KMS-11 (cell line): Measurements from ENCODE around the gene EEF1AKMT3.

Experiments used
- H2AFZ ChIP-seq: fragments of 200-600 bp; sonication (generic); 2 replicates; pipeline ENCODE4 v1.6.1; 2016; ENCODE audit warnings: antibody characterized with exemption, mixed run types, low read depth
- H3K27ac ChIP-seq: fragments of 200-600 bp; sonication (generic); 2 replicates; pipeline ENCODE4 v1.6.1; 2016; ENCODE audit warnings: mild to moderate bottlenecking, mixed run types
- H3K27me3 ChIP-seq: fragments of 200-600 bp; sonication (generic); 2 replicates; pipeline ENCODE4 v1.6.1; 2017; ENCODE audit warnings: mild to moderate bottlenecking, low read depth, mixed run types, moderate library complexity; ENCODE audit not compliant: insufficient read depth
- H3K36me3 ChIP-seq: fragments of 200-600 bp; sonication (generic); 2 replicates; pipeline ENCODE4 v1.6.1; 2017; ENCODE audit warnings: mild to moderate bottlenecking, mixed run types; ENCODE audit not compliant: insufficient read depth
- H3K4me1 ChIP-seq: fragments of 200-600 bp; sonication (generic); 2 replicates; pipeline ENCODE4 v1.6.1; 2016; ENCODE audit warnings: mild to moderate bottlenecking, low read depth, mixed run types; ENCODE audit not compliant: poor library complexity, severe bottlenecking
- H3K4me2 ChIP-seq: fragments of 200-600 bp; sonication (generic); 2 replicates; pipeline ENCODE4 v1.7.0; 2016; ENCODE audit warnings: mild to moderate bottlenecking, mixed run types
- H3K4me3 ChIP-seq: fragments of 200-600 bp; sonication (generic); IDR thresholded peaks from 2 replicates; pipeline ENCODE4 v1.6.1; 2017; ENCODE audit warnings: low read depth, low read length, mixed read lengths; ENCODE audit not compliant: insufficient read depth
- H3K79me2 ChIP-seq: fragments of 200-600 bp; sonication (generic); 2 replicates; pipeline ENCODE4 v1.6.1; 2016; ENCODE audit warnings: low read depth, mixed run types; ENCODE audit not compliant: insufficient read depth
- H3K9ac ChIP-seq: fragments of 200-600 bp; sonication (generic); 2 replicates; pipeline ENCODE4 v1.6.1; 2016; ENCODE audit warnings: mild to moderate bottlenecking, mixed run types
- H4K20me1 ChIP-seq: fragments of 200-600 bp; sonication (generic); 2 replicates; pipeline ENCODE4 v1.6.1; 2016; ENCODE audit warnings: mild to moderate bottlenecking, mixed run types; ENCODE audit not compliant: insufficient read depth
- TF ChIP-seq, protein P1 (sequence below): fragments of 200-600 bp; sonication (generic); conservative IDR thresholded peaks from 2 replicates; pipeline ENCODE4 v1.6.1; 2017; ENCODE audit warnings: low read depth, mild to moderate bottlenecking, antibody characterized with exemption, low read length, moderate library complexity, mixed read lengths

EEF1AKMT3 gene

DNA sequence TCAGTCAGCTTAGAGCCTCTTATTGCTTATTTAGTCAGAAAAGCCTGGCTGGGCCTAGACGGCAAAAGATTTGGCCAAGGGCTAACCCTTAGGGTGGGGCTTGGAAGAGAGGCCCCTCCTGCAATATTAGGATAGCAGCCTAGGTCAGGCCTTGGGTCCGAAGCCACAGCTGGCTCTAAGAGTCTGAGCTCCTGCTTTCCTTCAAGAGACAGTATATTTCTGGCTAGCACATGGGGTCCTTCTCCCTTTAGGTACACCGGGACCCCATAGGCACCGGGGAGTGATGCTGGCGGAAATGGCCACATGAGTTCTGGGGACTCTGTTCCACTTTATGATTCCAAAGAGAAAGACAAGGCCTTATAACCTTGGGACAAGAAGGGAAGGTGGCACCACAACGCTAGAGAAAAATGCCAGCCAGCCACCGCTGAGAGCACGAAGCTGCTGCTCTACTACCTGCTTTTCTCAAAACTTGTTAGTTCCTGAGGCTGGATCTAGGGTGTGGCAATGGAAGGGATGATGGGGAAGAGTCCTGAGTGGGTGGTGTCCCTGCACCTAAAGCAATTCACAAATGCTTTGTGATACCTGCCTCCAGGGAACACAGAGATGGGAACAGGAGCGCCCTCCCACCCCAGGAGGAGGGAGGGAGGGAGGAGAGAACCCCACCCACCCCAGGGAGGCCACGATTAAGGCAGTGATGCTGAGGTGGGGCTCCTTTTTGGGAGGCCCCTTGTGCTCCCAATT, 49.2 kb downstream of the EEF1AKMT3 start:
- Histone ChIP-seq H3K79me2 (no peaks in the 10 kb centered on the region), H3K9ac (no peak overlapping the region), H4K20me1 (no peaks in the 10 kb centered on the region), H3K27ac (no peak overlapping the region), H2AFZ (no peak overlapping the region), H3K36me3 (peaks cover 3% of the 10 kb centered on the region; the same call in 1 of the 2 replicates), H3K27me3 (no peaks in the 10 kb centered on the region), H3K4me2 (no peak overlapping the region), H3K4me1 (no peaks in the 10 kb centered on the region), H3K4me3 (no peak overlapping the region)
- TF ChIP-seq, protein P1, sequence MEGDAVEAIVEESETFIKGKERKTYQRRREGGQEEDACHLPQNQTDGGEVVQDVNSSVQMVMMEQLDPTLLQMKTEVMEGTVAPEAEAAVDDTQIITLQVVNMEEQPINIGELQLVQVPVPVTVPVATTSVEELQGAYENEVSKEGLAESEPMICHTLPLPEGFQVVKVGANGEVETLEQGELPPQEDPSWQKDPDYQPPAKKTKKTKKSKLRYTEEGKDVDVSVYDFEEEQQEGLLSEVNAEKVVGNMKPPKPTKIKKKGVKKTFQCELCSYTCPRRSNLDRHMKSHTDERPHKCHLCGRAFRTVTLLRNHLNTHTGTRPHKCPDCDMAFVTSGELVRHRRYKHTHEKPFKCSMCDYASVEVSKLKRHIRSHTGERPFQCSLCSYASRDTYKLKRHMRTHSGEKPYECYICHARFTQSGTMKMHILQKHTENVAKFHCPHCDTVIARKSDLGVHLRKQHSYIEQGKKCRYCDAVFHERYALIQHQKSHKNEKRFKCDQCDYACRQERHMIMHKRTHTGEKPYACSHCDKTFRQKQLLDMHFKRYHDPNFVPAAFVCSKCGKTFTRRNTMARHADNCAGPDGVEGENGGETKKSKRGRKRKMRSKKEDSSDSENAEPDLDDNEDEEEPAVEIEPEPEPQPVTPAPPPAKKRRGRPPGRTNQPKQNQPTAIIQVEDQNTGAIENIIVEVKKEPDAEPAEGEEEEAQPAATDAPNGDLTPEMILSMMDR: no peak

- H3K27me3 ChIP-seq: no peaks in the 10 kb centered on the region
- no peak overlapping the region for H3K27ac ChIP-seq
- no peak overlapping the region for H2AFZ ChIP-seq
- no peaks in the 10 kb centered on the region for H3K4me1 ChIP-seq
- H3K79me2 ChIP-seq: no peaks in the 10 kb centered on the region
- no peaks in the 10 kb centered on the region for H4K20me1 ChIP-seq
- TF ChIP-seq, protein P1: no peak
- H3K4me3 ChIP-seq: no peak overlapping the region
- H3K9ac ChIP-seq: no peak overlapping the region
- peaks cover 12% of the 10 kb centered on the region; the same call in 1 of the 2 replicates for H3K36me3 ChIP-seq
- no peak overlapping the region for H3K4me2 ChIP-seq
Measured at GRCh38 chr12:57822392-57823130, 50.1 kb downstream of the EEF1AKMT3 start.

DNA sequence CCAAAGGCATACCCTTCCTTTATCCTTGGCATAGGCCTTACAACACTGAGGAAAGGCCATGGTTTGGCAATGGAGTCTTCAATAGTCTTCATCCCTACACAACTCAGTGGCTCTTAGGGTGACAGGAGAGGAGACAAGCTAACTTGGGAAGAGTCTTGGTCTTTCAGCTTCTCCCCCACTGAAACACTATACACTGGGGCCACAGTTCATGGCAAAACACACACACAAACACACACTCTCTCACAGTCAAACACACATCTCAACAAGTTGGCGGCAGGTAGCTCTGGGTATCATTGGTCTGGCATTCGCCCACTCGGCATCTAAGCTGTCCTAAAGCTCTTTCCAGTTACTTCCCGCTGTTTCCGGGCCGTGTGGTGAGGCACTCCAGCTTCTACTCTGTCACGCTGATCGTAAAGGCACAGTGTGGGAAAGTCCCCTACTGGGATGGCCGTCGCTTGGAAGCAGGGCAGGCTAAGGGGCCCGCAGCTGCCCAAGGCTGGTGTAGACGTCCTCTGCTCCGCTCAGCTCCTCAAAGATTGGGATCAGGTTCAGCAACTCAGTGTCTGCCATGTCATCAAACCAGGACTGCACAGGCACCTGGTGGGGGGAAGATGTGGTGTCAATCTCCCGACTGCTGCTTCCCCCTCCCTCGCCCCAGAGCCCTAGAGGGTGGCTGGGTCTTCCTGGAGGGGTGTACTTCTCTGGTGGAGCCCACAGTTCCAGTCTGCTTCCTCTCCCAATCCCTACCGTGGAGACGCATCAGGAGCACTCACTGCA, 50.9 kb downstream of the EEF1AKMT3 start:
- Histone ChIP-seq H4K20me1 (no peaks in the 10 kb centered on the region), H3K36me3 (peaks cover 16% of the 10 kb centered on the region; the same call in 1 of the 2 replicates)
- TF ChIP-seq, protein P1: no peak

DNA sequence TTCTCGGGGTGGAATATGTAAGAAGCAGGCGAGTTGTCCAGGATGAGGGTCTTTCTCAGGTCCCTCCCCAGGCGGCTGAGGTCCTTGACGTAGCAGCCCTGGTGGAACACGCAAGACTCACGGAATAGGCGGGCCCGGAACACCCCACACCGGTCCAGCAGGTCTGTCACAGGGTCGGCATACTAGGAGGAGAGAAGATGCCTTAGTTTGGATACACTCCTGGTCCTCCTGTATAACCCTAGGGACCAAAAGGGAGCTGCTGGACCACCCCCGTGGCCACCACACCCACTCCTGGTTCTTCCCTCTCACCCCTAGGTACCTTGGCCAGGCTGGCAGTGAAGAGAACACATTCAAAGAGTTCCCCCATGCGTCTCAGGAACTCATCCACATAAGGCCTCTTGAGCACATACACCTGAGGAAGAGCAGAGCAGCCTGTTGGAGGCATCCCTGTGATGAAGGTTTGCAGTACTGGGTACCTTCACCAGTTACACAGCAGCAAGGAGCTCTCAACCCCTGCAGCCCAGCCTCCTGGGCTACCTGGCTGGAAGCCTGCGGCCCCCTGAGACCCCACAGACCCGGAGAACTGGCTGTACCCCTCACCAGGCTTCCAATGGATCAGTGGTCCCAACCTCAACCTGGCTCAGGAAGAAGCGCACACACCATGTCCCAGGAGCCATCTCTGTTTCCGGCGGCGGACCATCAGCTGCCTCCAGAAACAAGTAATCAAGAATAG, 51.7 kb downstream of the EEF1AKMT3 start:
- Histone ChIP-seq H3K27ac (no peak overlapping the region), H3K4me2 (no peak overlapping the region), H3K79me2 (peaks cover 7% of the 10 kb centered on the region), H4K20me1 (no peaks in the 10 kb centered on the region), H3K4me3 (no peak overlapping the region), H2AFZ (no peak overlapping the region), H3K36me3 (peaks cover 23% of the 10 kb centered on the region; the same call in 1 of the 2 replicates), H3K4me1 (no peaks in the 10 kb centered on the region), H3K9ac (no peak overlapping the region), H3K27me3 (no peaks in the 10 kb centered on the region)
- TF ChIP-seq, protein P1: no peak

More for the DNA sequence above, 50.9 kb downstream of the EEF1AKMT3 start:
- H3K4me2 ChIP-seq: no peak overlapping the region
- no peak overlapping the region for H2AFZ ChIP-seq
- H3K79me2 ChIP-seq: no peaks in the 10 kb centered on the region
- H3K4me3 ChIP-seq: no peak overlapping the region
- H3K27ac ChIP-seq: no peak overlapping the region
- no peak overlapping the region for H3K9ac ChIP-seq
- H3K27me3 ChIP-seq: no peaks in the 10 kb centered on the region
- H3K4me1 ChIP-seq: no peaks in the 10 kb centered on the region
